ENCODE data around the gene METAP1. TPM values are rescaled to one million over a fixed set of nuclear protein-coding genes. Genes with fewer than 3 reads are reported as not detected.

Gene METAP1
- total and polyA plus RNA-seq, 2 of the 4 experiments (the other 2 are of a cell fraction), result 43.7 to 47.9 TPM

DNA sequence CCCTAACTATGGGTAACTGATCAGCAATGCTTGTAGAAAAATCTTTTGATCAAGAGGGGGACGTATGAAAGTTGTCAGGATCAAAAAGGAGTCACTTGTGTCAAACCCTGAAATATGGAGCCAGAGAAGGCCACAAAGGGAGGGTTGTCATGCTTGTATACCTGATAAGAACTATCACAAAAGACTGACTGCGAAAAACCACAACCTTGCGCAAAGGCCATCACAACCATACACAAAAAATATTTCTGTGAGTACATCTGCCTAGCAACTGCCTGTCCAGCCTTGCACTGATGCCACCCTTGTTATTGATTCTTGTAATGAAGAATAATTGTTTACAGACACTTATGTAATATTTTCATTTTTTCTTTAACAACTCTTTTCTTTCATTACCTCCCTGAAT lies 43.8 kb upstream of the METAP1 start:
- H3K4me3 ChIP-seq (ENCODE audit: insufficient read depth, low read depth, low read length), result no peak overlapping the region
- no peak overlapping the region for H2BK5ac ChIP-seq (ENCODE audit: low read depth, low read length, poor library complexity, severe bottlenecking)
- no peak overlapping the region for H3K4me2 ChIP-seq (ENCODE audit: low read depth, low read length)
- no peak overlapping the region for H3K23ac ChIP-seq (ENCODE audit: low read depth, low read length)
- no peak overlapping the region for H3K4ac ChIP-seq (ENCODE audit: low read depth, low read length)
- TF ChIP-seq CHD1 (IDR thresholded peaks at IDR 0.05; ENCODE audit: low read depth, low read length), result no peak
- TF ChIP-seq RAD21 (IDR thresholded peaks at IDR 0.05; ENCODE audit: low read length), result no peak
- no peak for TF ChIP-seq MAFK (IDR thresholded peaks at IDR 0.05; ENCODE audit: low read depth, low read length)
- TF ChIP-seq, protein P1, sequence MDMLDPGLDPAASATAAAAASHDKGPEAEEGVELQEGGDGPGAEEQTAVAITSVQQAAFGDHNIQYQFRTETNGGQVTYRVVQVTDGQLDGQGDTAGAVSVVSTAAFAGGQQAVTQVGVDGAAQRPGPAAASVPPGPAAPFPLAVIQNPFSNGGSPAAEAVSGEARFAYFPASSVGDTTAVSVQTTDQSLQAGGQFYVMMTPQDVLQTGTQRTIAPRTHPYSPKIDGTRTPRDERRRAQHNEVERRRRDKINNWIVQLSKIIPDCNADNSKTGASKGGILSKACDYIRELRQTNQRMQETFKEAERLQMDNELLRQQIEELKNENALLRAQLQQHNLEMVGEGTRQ (IDR thresholded peaks at IDR 0.05; ENCODE audit: low read depth, low read length), result no peak
- no peak for TF ChIP-seq RFX5 (IDR thresholded peaks at IDR 0.05; ENCODE audit: low read depth, low read length)
- TF ChIP-seq NFE2L2 (IDR thresholded peaks at IDR 0.05; ENCODE audit: low read depth, low read length), result no peak
- no peak for TF ChIP-seq SMC3 (IDR thresholded peaks at IDR 0.05; ENCODE audit: low read depth, low read length)
- TF ChIP-seq, protein P2, sequence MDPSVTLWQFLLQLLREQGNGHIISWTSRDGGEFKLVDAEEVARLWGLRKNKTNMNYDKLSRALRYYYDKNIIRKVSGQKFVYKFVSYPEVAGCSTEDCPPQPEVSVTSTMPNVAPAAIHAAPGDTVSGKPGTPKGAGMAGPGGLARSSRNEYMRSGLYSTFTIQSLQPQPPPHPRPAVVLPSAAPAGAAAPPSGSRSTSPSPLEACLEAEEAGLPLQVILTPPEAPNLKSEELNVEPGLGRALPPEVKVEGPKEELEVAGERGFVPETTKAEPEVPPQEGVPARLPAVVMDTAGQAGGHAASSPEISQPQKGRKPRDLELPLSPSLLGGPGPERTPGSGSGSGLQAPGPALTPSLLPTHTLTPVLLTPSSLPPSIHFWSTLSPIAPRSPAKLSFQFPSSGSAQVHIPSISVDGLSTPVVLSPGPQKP (IDR thresholded peaks at IDR 0.05; ENCODE audit: borderline replicate concordance, low read depth, low read length), result no peak
- TF ChIP-seq BHLHE40 (IDR thresholded peaks at IDR 0.05; ENCODE audit: low read depth, low read length), result no peak
- TF ChIP-seq CEBPB (IDR thresholded peaks at IDR 0.05; ENCODE audit: low read depth, low read length), result no peak
- TF ChIP-seq FOS (IDR thresholded peaks at IDR 0.05; ENCODE audit: low read depth, low read length), result no peak
- TF ChIP-seq, protein P3, sequence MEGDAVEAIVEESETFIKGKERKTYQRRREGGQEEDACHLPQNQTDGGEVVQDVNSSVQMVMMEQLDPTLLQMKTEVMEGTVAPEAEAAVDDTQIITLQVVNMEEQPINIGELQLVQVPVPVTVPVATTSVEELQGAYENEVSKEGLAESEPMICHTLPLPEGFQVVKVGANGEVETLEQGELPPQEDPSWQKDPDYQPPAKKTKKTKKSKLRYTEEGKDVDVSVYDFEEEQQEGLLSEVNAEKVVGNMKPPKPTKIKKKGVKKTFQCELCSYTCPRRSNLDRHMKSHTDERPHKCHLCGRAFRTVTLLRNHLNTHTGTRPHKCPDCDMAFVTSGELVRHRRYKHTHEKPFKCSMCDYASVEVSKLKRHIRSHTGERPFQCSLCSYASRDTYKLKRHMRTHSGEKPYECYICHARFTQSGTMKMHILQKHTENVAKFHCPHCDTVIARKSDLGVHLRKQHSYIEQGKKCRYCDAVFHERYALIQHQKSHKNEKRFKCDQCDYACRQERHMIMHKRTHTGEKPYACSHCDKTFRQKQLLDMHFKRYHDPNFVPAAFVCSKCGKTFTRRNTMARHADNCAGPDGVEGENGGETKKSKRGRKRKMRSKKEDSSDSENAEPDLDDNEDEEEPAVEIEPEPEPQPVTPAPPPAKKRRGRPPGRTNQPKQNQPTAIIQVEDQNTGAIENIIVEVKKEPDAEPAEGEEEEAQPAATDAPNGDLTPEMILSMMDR (conservative IDR thresholded peaks at IDR 0.05; ENCODE audit: low read depth, low read length), result no peak
- TF ChIP-seq POLR2A (IDR thresholded peaks at IDR 0.05; ENCODE audit: low read depth, low read length), result no peak
- no peak for TF ChIP-seq MAZ (IDR thresholded peaks at IDR 0.05; ENCODE audit: borderline replicate concordance, low read depth, low read length)
- no peak for TF ChIP-seq RCOR1 (IDR thresholded peaks at IDR 0.05; ENCODE audit: insufficient replicate concordance, low read length)
- no peak for ATAC-seq (ENCODE audit: low read depth)
- BruUV-seq (replicated peaks), result no TSS peak
- H3K9me3 ChIP-seq (ENCODE audit: control insufficient read depth, insufficient read depth, low read length), result no peaks in the 10 kb centered on the region
- no peak overlapping the region for H4K8ac ChIP-seq (ENCODE audit: low read depth in 2 of 2, low read length in 2 of 2)
- no peak for DNase-seq
- no peaks in the 10 kb centered on the region for H3K4me1 ChIP-seq (ENCODE audit: control insufficient read depth, insufficient read depth, low read length)
- no peak overlapping the region for H2AK9ac ChIP-seq (replicated peaks; ENCODE audit: low read depth, low read length, poor library complexity)
- H3K14ac ChIP-seq (replicated peaks; ENCODE audit: low read depth, low read length), result no peak overlapping the region
- dilution Hi-C loops (cut with HindIII; ENCODE audit: low sequenced_read_pairs, unreplicated experiment) (no loop called here), intact Hi-C loops (cut with micrococcal nuclease) (no loop called here), in situ Hi-C loops (cut with MboI; ENCODE audit: low sequenced_read_pairs) (no loop called here)
- H3K18ac ChIP-seq (ENCODE audit: low read depth, low read length), result no peak overlapping the region
- H3K79me1 ChIP-seq (ENCODE audit: low read depth in 1 of 2, low read length in 2 of 2), result no peaks in the 10 kb centered on the region
- no peak overlapping the region for H3K9ac ChIP-seq (ENCODE audit: low read depth, low read length)
- no peak overlapping the region for H2BK15ac ChIP-seq (ENCODE audit: low read depth, low read length)
- H2BK20ac ChIP-seq (ENCODE audit: low read depth, low read length), result no peak overlapping the region
- H2AK5ac ChIP-seq (ENCODE audit: low read depth, low read length), result no peak overlapping the region
- no peaks in the 10 kb centered on the region for H3K9me1 ChIP-seq (ENCODE audit: insufficient read depth, low read length)
- H4K20me1 ChIP-seq (ENCODE audit: insufficient read depth, low read length), result no peaks in the 10 kb centered on the region
- H3K36me3 ChIP-seq (ENCODE audit: control insufficient read depth, insufficient read depth, low read length), result no peaks in the 10 kb centered on the region
- no peak overlapping the region for H2AFZ ChIP-seq (replicated peaks; ENCODE audit: low read length, poor library complexity)
- no peak overlapping the region for H3K27ac ChIP-seq (ENCODE audit: insufficient read depth, low read length)
- no peak overlapping the region for H4K5ac ChIP-seq (ENCODE audit: low read depth, low read length)
- WGBS, 2 experiments (ENCODE audit: extremely low coverage in 2 of 2, insufficient read length in 1 of 2), result no CpG with 5 or more reads among the region's 3 CpGs
- no peaks in the 10 kb centered on the region for H3K27me3 ChIP-seq (ENCODE audit: control insufficient read depth, insufficient read depth, low read length)
- no peak overlapping the region for H2BK120ac ChIP-seq (ENCODE audit: low read depth, low read length)
- no peak overlapping the region for H3K56ac ChIP-seq (ENCODE audit: extremely low read depth, insufficient read depth, low read length)
- ChIA-PET CTCF (no interaction called here), POLR2A (ENCODE audit: unreplicated experiment) (no interaction called here)
- H4K91ac ChIP-seq (ENCODE audit: insufficient read depth, low read depth, low read length), result no peak overlapping the region
